Mammary epithelial cell (primary cell): ENCODE measurements around the gene RAB28.

Experiments used
- EZH2 ChIP-seq: IDR thresholded peaks from 2 replicates; pipeline ENCODE4 v1.6.1; 2012; ENCODE audit warnings: low read length, inconsistent platforms, borderline replicate concordance
- TF ChIP-seq, protein P1 (sequence below), 2 donors: IDR thresholded peaks in 1 of 2; conservative IDR thresholded peaks in 1 of 2; 2 replicates each; pipeline ENCODE4 v1.5.1; 2011 to 2012; ENCODE audit warnings: inconsistent platforms in 2 of 2, low read length in 2 of 2, mild to moderate bottlenecking in 2 of 2, control low read depth in 1 of 2, low read depth in 1 of 2; ENCODE audit not compliant: insufficient read depth in 1 of 2; ENCODE audit errors: extremely low read depth in 1 of 2

DNA sequence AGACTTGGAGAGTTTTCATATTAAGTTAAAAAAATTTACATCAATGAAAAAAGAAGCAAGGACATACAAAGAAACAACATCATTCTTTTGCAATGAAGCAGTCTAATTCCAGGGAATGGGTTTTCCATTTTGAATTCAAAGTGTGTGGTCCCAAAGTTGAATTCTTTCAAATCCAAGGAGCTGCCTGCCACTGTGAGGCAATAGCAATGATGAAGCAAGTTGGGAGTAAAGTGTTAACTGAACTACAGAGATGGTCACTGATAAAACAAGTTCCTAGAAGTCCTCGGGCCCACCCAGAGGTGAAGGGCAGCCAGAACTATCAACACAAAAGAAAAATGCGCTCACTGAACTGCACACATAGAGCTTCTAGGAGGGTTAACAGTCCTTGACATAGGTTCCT is 115.9 kb downstream of the RAB28 start:
- TF ChIP-seq, protein P1, sequence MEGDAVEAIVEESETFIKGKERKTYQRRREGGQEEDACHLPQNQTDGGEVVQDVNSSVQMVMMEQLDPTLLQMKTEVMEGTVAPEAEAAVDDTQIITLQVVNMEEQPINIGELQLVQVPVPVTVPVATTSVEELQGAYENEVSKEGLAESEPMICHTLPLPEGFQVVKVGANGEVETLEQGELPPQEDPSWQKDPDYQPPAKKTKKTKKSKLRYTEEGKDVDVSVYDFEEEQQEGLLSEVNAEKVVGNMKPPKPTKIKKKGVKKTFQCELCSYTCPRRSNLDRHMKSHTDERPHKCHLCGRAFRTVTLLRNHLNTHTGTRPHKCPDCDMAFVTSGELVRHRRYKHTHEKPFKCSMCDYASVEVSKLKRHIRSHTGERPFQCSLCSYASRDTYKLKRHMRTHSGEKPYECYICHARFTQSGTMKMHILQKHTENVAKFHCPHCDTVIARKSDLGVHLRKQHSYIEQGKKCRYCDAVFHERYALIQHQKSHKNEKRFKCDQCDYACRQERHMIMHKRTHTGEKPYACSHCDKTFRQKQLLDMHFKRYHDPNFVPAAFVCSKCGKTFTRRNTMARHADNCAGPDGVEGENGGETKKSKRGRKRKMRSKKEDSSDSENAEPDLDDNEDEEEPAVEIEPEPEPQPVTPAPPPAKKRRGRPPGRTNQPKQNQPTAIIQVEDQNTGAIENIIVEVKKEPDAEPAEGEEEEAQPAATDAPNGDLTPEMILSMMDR (conservative IDR thresholded peaks at IDR 0.05 in 1 of 2, IDR thresholded peaks at IDR 0.05 in 1 of 2; ENCODE audit: extremely low read depth in 1 of 2, insufficient read depth in 1 of 2, low read depth in 1 of 2, low read length in 2 of 2) = no peak
- TF ChIP-seq EZH2 = no peak
